SU-DHL-6 (cell line): Measurements from ENCODE around the gene ZNF414.

ENCODE experiments used
- EZH2phosphoT487 ChIP-seq: fragments of 200-600 bp; sonication (generic), shearing (Covaris generic); conservative IDR thresholded peaks from 2 replicates; pipeline ENCODE4 v1.6.1; 2018; ENCODE audit warnings: mild to moderate bottlenecking, antibody characterized with exemption, low read length, moderate library complexity, mixed read lengths
- TF ChIP-seq, protein P1 (sequence below): fragments of 200-600 bp; sonication (generic); IDR thresholded peaks from one replicate; pipeline ENCODE4 v1.5.1; 2017; ENCODE audit warnings: antibody characterized with exemption, mild to moderate bottlenecking, low read length, moderate library complexity; ENCODE audit not compliant: insufficient read depth, poor library complexity, severe bottlenecking

GRCh38 chr19:8500158-8500557 is 13.8 kb downstream of the ZNF414 start:
- TF ChIP-seq, protein P1, sequence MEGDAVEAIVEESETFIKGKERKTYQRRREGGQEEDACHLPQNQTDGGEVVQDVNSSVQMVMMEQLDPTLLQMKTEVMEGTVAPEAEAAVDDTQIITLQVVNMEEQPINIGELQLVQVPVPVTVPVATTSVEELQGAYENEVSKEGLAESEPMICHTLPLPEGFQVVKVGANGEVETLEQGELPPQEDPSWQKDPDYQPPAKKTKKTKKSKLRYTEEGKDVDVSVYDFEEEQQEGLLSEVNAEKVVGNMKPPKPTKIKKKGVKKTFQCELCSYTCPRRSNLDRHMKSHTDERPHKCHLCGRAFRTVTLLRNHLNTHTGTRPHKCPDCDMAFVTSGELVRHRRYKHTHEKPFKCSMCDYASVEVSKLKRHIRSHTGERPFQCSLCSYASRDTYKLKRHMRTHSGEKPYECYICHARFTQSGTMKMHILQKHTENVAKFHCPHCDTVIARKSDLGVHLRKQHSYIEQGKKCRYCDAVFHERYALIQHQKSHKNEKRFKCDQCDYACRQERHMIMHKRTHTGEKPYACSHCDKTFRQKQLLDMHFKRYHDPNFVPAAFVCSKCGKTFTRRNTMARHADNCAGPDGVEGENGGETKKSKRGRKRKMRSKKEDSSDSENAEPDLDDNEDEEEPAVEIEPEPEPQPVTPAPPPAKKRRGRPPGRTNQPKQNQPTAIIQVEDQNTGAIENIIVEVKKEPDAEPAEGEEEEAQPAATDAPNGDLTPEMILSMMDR, result no peak
- no peak for TF ChIP-seq EZH2phosphoT487
